Effector CD8-positive, alpha-beta T cell (primary cell): ENCODE results near the gene VASH1.
"Not testable (repeated sequence)": the region's sequence is repeated elsewhere in the genome, so short reads cannot be mapped to it uniquely, and the experiment has no call there.

Experiments used
- DNase-seq: peaks from one replicate; lab custom pipeline; 2025; lab: John Stamatoyannopoulos, UW
- total RNA-seq, 4 experiments: gene quantifications; one replicate each; lab custom pipeline; 2026; lab: John Stamatoyannopoulos, UW

Gene VASH1
- total RNA-seq: 10.6 to 94.7 (median 58.1) reads per million in 4 experiments

DNA sequence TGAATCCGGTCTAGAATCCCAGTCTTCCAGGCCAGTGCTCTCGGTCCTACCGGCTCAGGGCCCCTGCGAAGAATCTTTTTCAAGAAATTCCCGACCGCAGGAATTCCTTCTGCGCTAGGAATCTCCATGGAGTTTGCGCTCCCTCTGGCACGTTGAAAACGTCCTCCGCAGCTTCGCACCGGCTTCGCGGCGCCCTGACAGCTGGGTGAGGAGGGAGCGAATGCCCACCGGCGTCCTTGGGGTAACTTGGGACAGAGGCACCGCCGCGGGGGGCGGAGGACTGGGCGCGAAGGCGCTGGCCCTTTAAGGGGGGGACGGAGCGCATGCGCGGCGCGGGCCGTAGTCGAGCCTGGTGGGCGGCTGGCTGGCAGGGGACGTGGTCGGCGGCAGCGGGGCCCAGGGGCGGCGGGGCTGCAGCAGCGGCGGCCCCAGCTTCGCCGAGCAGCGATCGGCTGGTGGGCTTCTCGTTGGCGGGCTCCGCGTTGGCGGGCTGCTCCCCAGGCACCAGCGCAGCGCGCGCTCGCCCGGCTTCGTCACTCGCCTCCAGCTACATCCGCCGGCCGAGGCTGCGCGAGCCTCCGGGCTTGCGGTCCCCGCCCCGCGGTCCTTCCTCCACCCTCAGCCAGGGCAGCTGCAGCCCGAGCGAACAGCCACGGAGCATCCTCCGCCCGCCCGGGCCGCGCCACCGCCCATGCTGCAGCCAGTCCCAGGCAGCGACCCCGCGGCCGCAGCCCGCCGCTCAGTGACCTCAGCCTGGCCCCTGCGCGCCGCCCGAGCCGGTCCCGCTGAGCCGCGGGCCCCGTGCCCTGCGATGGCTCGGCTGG lies at the start of gene VASH1:
TSS of gene VASH1 (plus strand) at position 333 of the 824 bp plus-strand sequence. CDS start 1,354 bp downstream, outside the sequence.
- DNase-seq: peak; percentile 8

DNA sequence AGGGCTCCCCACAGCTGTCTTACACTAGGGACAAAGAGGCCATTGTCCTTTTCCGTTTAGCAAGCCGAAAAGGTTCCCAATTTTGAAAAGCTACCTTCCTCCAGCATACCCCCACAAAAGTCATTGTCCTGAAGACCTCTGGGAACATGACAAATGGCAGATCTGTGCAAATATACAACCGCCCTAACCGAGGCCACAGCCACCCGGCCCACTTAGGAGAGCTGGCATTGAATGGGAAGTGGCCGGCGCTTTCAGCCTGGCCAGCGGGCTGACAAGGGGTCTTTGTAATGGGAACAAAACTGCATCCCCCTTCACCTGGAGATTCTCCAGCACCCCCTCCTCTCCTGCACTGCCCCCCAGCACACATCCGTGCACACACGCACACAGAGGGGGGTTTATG lies 48.1 kb upstream of the VASH1 start:
- no peak for DNase-seq

DNA sequence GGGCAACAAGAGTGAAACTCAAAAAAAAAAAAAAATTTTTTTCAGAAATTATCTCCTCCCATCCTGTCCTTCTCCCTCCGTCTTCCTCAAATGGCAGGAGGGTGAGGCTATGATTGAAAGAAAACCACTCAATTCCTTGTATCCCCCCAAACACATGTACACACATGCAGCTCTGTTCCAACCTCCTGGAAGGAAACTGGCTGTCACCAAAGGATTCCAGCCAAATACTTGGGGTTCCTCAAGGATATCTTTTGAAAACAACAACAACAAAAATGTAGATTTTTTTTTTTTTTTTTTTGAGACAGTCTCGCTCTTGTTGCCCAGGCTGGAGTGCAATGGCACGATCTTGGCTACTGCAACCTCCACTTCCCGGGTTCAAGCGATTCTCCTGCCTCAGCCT lies 46.8 kb upstream of the VASH1 start:
- DNase-seq: no peak

DNA sequence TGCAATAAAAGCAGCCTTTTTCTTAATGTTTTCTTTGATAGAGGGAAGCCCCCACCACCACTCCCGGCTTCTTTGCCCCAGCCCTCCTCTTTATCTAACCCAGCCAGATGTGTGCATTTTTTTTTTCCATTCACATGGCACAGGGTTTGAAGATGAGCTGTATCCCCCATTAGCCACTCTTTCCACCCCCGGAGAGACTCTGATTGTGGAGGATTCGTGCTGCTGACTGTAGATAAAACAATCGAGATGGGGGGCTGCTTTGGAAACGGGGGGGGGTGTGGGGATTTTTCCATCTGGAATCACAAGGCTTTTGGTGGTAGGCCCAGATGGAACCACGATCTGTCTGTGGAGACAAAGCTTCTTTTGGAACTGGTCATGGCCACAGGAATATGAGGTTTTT lies 46.2 kb upstream of the VASH1 start:
- DNase-seq: no peak

DNA sequence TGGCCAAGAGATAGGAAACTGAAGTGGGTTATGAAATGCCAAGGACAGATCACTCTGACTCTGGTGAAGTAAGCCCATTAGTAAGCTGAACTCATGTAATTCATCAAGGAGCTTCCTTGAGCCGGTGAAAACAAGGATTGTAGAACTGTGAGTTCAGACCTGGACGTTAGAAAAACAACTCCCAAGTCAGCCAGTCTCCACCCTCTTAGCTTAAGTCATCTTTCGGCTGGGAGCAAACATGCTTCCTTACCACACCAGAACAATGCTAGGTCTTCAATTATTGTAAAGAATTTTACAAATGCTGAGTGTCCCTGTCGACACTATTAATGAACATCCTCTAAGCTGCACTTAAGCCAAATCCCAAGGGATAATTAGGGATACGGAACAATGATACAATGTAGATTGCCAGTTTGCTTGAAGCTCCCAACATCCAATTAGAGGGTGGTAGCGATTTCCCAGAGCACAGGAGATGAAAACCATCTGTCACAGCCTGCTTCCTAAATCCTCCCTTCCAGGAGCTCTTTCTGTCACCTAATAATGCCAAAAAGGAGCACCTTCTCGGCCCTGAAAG lies 45.7 kb upstream of the VASH1 start:
- no peak for DNase-seq

DNA sequence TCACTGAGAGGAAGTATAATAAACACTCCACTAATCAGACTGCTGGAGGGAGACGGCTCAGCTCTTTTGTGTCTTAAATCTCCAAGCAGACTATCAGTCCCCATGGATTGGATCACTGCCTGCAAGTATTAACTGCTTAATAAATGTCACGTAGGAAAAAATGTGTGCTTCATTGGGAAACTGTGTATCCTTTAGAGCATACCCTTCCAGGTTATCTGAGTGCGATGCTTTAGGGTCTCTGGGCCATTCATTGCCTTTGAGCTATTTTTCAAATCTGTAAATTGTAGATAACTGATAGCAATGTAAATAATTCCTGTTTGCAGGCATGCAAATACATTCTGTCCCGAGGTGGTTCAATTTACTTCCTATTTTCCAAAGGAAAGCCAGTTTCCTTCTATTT lies 45.0 kb upstream of the VASH1 start:
- no peak for DNase-seq

DNA sequence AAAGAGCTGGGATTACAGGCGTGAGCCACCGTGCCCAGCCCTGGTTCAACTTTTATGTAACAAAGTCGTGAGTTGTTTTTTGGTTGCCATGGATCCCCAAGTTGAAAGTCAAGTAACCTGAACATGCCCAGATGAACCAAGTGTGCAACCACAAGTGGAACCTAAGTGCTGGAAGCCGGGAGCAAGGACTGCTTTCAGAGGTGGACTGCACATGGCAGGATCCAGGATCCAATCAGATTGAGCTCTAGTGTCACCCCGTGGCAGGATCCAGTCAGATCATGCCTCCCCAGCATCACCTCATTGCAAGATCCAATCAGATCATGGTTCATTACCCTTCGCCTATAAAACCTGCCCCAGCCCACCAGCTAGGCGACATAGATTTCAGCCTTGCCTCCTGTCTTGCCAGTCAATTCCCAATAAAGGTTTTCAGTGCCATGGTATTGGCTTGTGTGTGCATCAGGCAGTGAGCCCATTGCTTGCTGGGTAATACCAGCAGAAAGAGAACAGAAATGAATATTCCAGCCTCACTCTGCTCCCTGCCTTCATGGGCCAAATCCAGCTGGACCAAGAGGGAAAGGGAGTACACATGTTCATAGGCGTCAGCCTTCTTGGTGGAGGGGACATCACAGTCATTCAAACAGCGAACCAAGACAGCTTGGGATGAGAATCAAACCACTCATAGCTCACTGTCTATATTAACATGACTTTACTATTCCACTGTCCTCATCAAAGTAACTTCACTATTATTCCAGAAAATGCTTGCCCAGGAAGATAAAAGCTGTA lies 43.6 kb upstream of the VASH1 start:
- no peak for DNase-seq

DNA sequence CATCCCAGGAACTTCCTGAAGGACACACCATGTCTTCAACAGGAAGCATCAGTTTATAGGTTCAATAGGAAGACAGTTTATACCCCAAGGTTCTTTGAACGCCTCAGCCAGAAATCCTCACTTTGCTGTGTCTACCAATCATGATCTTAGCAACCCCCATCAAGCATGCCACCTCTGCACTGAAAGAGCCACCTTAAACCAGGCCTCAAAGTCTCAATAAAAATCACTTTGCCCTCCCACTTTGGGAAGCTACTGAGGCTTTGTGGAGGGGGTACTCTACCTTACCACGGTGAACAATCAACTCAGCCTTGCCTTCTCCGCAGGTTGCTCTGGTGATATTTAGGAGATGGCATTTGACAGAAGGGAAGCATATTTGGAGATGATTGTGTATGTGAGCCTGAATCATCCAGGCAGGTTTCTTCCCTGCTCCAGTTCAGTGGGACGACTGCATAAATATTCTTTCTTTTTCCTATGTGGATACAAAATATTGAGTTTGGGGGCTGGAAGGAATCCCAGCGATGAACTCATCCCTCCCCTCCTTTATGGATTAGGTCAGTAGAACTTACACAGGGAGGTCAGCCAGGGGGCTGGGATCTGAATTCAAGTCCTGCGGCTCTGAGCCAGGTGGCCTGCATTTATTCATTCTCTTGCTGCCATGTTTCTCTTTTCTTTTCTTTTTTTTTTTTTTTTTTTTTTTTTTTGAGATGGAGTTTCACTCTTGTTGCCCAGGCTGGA lies 42.8 kb upstream of the VASH1 start:
- DNase-seq: no peak

DNA sequence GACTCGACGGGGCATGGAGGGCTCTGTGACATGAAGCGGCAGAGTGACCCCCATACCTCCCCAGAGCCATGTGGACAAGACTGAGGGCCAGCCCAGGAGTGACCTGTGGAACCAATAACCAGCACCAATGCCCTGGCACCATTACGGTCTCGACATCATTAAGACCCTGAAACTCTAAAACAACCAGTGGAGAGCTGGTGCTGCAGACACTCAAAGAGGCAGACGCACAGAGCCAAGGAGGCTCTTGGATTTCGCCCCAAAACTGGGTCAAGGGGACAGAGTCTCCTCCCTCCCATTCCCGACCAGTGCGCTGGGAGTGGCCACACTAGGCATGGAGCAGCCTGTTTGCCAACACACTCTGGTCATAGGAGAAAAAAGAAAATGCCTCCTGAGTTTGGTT lies 41.6 kb upstream of the VASH1 start:
- no peak for DNase-seq

DNA sequence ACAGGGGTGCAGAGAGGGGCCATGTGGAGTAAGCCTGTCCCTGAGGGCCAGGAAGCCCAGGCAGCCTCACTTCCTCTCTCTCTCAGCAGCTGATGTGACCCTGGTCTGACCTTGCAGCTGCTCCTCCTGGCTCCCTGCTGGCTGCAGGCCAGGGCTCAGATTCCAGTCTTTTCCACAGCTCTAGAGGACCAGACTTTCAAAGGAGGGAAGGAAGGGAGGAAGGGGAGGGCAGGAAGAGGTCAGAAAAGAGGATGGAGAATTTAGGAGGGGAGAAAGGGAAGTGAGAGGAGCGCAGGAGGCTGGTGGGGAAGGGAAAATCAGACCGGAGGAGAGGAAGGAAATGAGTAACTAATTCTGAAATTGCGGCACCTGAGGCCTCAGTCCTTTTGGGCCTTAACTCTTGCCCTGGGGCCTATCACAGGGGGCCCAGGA lies 40.9 kb upstream of the VASH1 start:
- no peak for DNase-seq

DNA sequence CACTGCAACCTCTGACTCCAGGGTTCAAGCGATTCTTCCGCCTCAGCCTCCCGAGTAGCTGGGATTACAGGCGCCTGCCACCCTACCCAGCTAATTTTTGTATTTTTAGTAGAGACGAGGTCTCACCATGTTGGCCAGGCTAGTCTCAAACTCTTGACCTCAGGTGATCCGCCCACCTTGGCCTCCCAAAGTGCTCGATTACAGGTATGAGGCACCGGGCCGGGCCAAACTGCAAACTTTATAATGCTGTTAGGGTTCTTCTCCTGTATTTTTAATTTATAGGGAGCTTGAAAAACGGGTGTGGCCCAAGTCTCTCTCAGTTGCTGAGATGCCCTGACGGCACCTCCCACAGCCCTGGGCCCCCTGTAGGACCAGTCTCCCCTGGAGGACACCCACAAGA lies 39.8 kb upstream of the VASH1 start:
- not testable (repeated sequence) for DNase-seq

DNA sequence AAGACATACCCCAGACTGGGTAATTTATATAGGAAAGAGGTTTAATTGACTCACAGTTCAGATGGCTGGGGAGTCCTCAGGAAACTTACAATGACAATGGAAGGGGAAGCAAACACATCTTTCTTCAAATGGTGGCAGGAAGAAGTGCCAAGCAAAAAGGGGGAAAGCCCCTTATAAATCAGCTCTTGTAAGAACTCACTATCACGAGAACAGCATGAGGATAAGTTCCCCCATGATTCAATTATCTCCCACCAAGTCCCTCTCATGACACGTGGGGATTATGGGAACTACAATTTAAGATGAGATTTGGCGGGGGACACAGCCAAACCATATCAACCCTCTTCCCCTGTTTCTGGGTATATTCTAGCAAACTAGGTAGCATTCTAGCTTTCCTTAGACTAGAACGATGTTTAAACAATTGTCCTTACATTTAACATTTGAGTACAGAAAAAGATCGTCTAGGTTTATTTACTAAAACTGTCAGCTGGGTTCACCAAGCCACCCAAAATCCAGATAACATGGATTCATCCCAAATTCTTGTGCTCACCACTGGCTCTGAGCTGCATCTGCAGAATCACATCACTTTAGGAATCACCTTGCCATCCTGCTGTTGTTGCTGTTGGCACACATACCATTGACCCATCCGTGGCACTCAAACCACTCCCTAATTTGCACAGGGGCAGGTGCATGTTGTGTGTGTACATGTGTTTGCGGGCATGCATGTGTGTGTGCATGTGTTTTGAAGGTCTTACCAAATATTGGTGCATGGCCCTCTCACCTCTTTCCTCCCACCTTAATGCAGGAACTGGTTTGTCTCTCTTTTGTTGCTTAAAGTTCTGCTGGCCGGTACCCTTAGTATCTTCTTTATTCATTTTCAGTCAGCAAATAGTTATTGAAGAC lies 36.4 kb upstream of the VASH1 start:
- DNase-seq: no peak

DNA sequence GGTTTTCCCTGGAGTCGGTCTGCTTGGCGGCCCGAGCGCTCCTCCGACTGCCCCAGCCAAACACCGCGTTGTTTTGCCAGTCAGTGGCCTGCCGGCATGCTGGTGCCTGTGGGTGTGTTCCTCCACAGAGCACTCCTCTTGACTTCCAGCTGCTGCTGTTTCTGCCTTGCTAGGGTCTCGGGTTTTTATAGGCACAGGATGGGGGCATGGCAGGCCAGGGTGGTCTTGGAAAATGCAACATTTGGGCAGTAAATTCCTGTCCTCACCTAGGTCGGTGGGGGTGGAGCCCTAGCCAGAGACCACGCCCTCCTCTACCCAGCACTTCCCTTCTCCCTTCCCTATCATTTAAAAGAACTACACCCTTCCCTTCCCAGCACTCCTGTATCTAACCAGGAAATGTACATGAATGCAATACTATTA lies 34.7 kb upstream of the VASH1 start:
- DNase-seq: no peak

DNA sequence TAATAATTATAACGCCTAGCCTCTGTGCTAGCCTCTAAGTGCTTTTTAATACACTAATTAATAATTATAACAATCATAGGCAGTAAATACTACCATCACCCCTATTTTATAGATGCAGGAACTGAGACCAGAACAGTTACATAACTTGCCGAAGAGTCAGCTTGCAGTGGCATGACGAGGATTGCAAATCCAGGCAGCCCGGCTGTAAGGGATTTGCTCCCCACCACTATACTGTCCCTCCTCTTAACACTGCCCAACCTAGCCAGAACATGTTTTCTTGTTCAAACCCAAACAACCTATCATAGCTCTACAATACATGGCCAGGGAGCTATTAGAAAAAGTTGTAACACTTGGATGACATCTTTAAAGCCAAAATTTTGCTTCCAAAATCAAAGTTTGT lies 33.9 kb upstream of the VASH1 start:
- no peak for DNase-seq

DNA sequence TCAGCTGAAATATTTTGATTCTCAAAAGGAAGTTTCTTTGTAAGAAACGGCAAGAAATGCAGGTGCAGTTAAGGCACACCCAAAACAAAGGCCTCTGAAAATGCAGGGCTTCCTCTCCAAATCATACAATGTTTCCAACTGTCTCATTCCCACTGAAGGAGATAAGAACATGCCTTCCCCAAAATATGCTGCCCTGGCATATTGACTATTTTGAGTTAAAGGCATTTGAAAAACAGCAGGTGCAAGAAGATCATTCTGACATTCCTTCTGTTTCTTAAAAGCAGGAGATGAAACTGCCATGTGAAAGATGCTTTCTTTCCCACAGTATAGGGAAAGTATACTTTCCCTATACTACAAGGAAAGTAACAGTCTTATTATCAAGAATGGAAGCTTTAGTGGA lies 33.4 kb upstream of the VASH1 start:
- DNase-seq: no peak

DNA sequence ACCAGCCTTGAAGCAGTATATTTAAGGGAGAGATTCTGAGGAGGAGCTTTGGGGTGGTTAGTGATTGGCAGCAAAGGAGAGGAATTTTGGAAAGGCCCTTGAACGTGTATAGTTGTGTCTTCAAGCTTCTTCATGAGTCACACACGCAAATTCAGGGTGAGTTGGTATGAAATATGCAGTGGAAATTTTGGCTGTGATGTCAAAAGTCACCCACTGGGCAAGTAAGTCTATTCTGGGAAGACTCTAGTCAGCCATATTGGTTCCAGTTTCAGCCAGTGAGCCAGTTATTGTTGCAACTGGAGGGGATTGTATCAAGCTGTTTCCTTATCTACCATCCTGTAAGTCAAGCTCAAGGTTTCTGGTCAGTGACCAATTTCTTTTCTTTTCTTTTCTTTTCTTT lies 32.0 kb upstream of the VASH1 start:
- no peak for DNase-seq

DNA sequence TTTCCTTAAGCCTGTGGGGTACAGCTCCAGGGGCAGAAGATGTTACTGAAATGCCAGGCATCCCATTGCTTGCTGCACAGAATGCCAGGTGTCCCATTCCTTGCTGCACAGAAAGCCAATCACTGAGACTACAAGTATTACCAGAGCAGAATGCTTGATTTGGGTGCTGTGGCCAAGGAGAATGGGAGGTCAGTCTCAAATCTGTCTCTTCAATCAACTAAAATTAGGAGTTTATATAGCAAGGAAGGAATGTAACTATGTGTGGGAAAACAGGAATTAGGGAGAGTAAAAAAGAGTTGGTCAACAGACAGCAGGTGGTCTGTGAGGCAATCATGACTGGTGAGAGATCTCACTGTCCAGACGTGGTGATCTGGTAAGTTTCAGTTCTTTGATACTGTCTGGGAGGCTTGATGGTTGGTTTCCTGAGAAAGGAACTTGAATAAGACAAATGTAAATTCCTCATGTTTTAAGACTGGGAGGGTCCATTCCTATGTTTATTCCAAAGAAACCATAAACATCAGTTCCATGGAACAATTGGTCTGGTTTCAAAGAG lies 31.2 kb upstream of the VASH1 start:
- no peak for DNase-seq

DNA sequence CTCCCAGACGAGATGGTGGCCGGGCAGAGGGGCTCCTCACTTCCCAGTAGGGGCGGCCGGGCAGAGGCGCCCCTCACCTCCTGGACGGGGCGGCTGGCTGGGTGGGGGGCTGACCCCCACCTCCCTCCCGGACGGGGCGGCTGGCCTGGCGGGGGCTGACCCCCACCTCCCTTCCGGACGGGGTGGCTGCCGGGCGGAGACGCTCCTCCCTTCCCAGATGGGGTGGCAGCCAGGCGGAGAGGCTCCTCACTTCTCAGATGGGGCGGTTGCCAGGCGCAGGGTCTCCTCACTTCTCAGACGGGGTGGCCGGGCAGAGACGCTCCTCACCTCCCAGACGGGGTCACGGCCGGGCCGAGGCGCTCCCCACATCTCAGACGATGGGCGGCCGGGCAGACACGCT lies 26.8 kb upstream of the VASH1 start:
- DNase-seq: not testable (repeated sequence)

DNA sequence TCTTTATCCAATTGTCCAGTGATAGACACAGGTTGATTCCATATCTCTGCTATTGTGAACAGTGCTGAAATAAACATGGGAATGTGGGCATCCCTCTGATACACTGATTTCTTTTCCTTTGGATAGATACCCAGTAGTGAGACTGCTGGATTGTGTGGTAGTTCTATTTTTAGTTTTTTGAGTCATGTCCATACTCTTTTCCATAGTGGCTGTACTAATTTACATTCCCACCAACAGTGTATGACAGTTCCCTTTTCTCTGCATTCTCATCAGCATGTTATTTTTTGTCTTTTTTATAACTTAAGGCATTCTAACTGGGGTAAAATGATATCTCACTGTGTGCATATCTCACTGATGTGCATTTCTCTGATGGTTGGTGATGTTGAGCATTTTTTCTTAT lies 24.8 kb upstream of the VASH1 start:
- no peak for DNase-seq

DNA sequence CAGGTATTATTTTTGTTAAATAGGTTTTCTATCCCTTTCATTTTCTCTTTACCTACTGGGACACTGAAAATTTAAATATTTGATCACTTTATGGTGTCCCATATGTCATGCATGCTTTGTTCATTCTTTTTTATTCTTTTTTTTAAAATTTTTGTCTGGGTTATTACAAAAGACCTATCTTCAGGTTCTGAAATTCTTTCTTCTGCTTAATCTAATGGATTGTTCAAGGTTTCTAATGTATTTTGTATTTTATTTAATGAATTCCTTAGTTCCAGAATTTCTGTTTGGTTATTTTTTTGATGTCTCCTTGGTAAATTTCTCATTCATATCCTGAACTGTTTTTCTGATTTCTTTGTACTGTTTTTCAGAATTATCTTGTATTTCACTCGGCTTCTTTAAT lies 20.2 kb upstream of the VASH1 start:
- no peak for DNase-seq

DNA sequence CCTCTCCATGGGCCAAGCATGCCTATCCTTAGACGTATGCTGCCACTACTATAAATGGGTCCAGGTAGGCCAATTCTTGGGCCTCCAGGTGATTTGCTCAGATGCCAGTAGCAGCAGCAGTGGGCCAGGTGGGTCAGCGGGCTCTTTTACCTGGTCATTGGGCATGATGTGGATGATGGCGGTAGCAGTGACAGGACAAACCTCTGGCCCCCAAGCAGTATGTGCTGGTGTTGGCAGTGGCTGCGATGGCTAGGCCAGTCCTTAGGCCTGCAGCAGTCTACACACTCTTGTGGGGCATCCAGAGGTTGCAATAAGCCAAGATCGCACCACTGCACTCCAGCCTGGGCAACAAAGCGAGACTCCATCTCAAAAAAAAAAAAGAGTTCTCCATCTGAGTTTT lies 19.1 kb upstream of the VASH1 start:
- DNase-seq: no peak
